HepG2 (cell line): ENCODE measurements around the gene DIO1. TPM values are rescaled to one million over a fixed set of nuclear protein-coding genes. Genes with fewer than 3 reads are reported as not detected.

Experiments
- FOSL1 ChIP-seq: sonication (generic); formaldehyde crosslinking; IDR thresholded peaks from 2 replicates; pipeline ENCODE4 v1.9.0; 2021; ENCODE audit warnings: missing genetic modification reagents, borderline replicate concordance
- MNT ChIP-seq: fragments of 450-650 bp; IDR thresholded peaks from 2 replicates; pipeline ENCODE4 v1.6.1; 2016
- MTA3 ChIP-seq: sonication (generic); formaldehyde crosslinking; IDR thresholded peaks from 2 replicates; pipeline ENCODE4 v1.4.0; 2020; ENCODE audit warnings: missing genetic modification reagents
- NFIB ChIP-seq: sonication (generic); formaldehyde crosslinking; IDR thresholded peaks from 2 replicates; pipeline ENCODE4 v1.9.0; 2021; ENCODE audit warnings: missing genetic modification reagents, mild to moderate bottlenecking, borderline replicate concordance
- NR2C2 ChIP-seq: sonication (generic); formaldehyde crosslinking; IDR thresholded peaks from 2 replicates; pipeline ENCODE4 v1.4.0; 2020; ENCODE audit warnings: missing genetic modification reagents, mild to moderate bottlenecking, moderate library complexity, borderline replicate concordance
- RBFOX2 ChIP-seq: fragments of 200-400 bp; formaldehyde crosslinking; IDR thresholded peaks from 2 replicates; pipeline ENCODE4 v1.6.1; 2017; ENCODE audit warnings: low read depth, mild to moderate bottlenecking, low read length
- RFXANK ChIP-seq: IDR thresholded peaks from 2 replicates; pipeline ENCODE4 v1.6.1; 2016
- SOX13 ChIP-seq, 3 experiments: fragments of 450-650 bp in 1 of 3; sonication (generic) in 1 of 3; formaldehyde crosslinking in 1 of 3; IDR thresholded peaks in 2 of 3; conservative IDR thresholded peaks in 1 of 3; 2 replicates each; pipeline versions ENCODE4 v1.5.0 to v1.6.1; 2016 to 2020; ENCODE audit warnings: antibody characterized with exemption in 1 of 3, mild to moderate bottlenecking in 1 of 3, missing compliant biosample characterization in 1 of 3, missing genetic modification reagents in 1 of 3, moderate library complexity in 1 of 3
- SP140L ChIP-seq: sonication (generic); formaldehyde crosslinking; IDR thresholded peaks from 2 replicates; pipeline ENCODE4 v1.4.0; 2020; ENCODE audit warnings: missing genetic modification reagents, borderline replicate concordance
- STAG1 ChIP-seq: sonication (generic); formaldehyde crosslinking; IDR thresholded peaks from 2 replicates; pipeline ENCODE4 v1.4.0; 2020; ENCODE audit warnings: missing genetic modification reagents
- TEF ChIP-seq: sonication (generic); formaldehyde crosslinking; IDR thresholded peaks from 2 replicates; pipeline ENCODE4 v1.5.0; 2020; ENCODE audit warnings: missing genetic modification reagents
- ZBTB1 ChIP-seq: sonication (generic); formaldehyde crosslinking; IDR thresholded peaks from 2 replicates; pipeline ENCODE4 v1.4.0; 2020; ENCODE audit warnings: missing genetic modification reagents, borderline replicate concordance
- ZNF232 ChIP-seq: sonication (generic); formaldehyde crosslinking; IDR thresholded peaks from 2 replicates; pipeline ENCODE4 v1.4.0; 2020; ENCODE audit warnings: missing genetic modification reagents, borderline replicate concordance
- ZNF354B ChIP-seq: sonication (generic); formaldehyde crosslinking; IDR thresholded peaks from 2 replicates; pipeline ENCODE4 v1.8.0; 2022; ENCODE audit warnings: mild to moderate bottlenecking, missing genetic modification reagents
- ZNF501 ChIP-seq: sonication (generic); formaldehyde crosslinking; IDR thresholded peaks from 2 replicates; pipeline ENCODE4 v1.5.1; 2020; ENCODE audit warnings: mild to moderate bottlenecking, moderate library complexity, missing genetic modification reagents
- ZNF609 ChIP-seq: sonication (generic); formaldehyde crosslinking; IDR thresholded peaks from 2 replicates; pipeline ENCODE4 v1.4.0; 2020; ENCODE audit warnings: mild to moderate bottlenecking, missing genetic modification reagents, borderline replicate concordance
- ZNF740 ChIP-seq: sonication (generic); formaldehyde crosslinking; IDR thresholded peaks from 2 replicates; pipeline ENCODE4 v1.4.0; 2020; ENCODE audit warnings: missing genetic modification reagents
- ZNF816 ChIP-seq: sonication (generic); formaldehyde crosslinking; IDR thresholded peaks from 2 replicates; pipeline ENCODE4 v1.8.0; 2022; ENCODE audit warnings: missing genetic modification reagents, mild to moderate bottlenecking, borderline replicate concordance
- polyA plus RNA-seq, 8 experiments: library from polyadenylated mRNA; depleted of rRNA in 3 of 8; stranded (reverse) in 7 of 8; unstranded in 1 of 8; fragments of >200 nt; fragmentation: Illumina TruSeq in 4 of 8; extraction: Trizol in 4 of 8; gene quantifications; 2 replicates each; pipeline versions ENCODE4 v1.2.1 to v1.2.3, GENCODE V29; 2011 to 2016; ENCODE audit warnings: low read depth in 4 of 8, missing spikeins in 1 of 8, mixed read lengths in 1 of 8; ENCODE audit not compliant: insufficient read depth in 1 of 8
- total RNA-seq, 5 experiments: library from RNA; depleted of rRNA; stranded (reverse); fragments of >200 nt; fragmentation: Illumina TruSeq; extraction: Trizol; gene quantifications; 2 replicates each; pipeline ENCODE4 v1.2.3, GENCODE V29; 2016; ENCODE audit warnings: low read depth in 1 of 5

DIO1 gene
- total and polyA plus RNA-seq, 2 of the 13 experiments (the other 11 are each of a cell fraction or from before 2014, with no cell fraction given), result 13.5 to 45.6 TPM

- TF ChIP-seq RBFOX2 (peak; percentile 72), RFXANK (CRISPR knock-in tag) (no peak), MNT (no peak), ZNF816 (CRISPR knock-in tag) (0 out of 2 replicates have a peak, but pooled peaks have one; percentile 24), ZNF501 (CRISPR knock-in tag) (no peak), FOSL1 (no peak), ZBTB1 (CRISPR knock-in tag) (no peak), ZNF232 (CRISPR knock-in tag) (0 out of 2 replicates have a peak, but pooled peaks have one; percentile 61), ZNF609 (CRISPR knock-in tag) (0 out of 2 replicates have a peak, but pooled peaks have one; percentile 21), NFIB (CRISPR knock-in tag) (no peak), MTA3 (CRISPR knock-in tag) (no peak), TEF (CRISPR knock-in tag) (no peak), STAG1 (no peak), NR2C2 (CRISPR knock-in tag) (no peak), SP140L (no peak), SOX13 (IDR thresholded peaks at IDR 0.05) (no peak), SOX13 (CRISPR knock-in tag; conservative IDR thresholded peaks at IDR 0.05 in 1 of 2, IDR thresholded peaks at IDR 0.05 in 1 of 2) (0 out of 4 replicates have a peak, but pooled peaks of 1 of the 2 experiments have one; percentile 11), ZNF740 (CRISPR knock-in tag) (no peak), ZNF354B (CRISPR knock-in tag) (no peak)
These were observed 51.7 kb downstream of the DIO1 start, which contains the start of gene IFT25 (continued) for GRCh38 chr1:53945433-53946251.
